GM19239 (cell line): ENCODE measurements around the gene S100A12.

ENCODE experiments used
- DNase-seq: peaks from one replicate; pipeline ENCODE4 v3.0.0; 2011; ENCODE audit warnings: low spot score; ENCODE audit not compliant: insufficient read length
- FAIRE-seq: peaks from 2 replicates; lab custom pipeline; 2011; peaks lifted over from hg19 to GRCh38; lab: Jason Lieb, UNC

Gene S100A12

DNA sequence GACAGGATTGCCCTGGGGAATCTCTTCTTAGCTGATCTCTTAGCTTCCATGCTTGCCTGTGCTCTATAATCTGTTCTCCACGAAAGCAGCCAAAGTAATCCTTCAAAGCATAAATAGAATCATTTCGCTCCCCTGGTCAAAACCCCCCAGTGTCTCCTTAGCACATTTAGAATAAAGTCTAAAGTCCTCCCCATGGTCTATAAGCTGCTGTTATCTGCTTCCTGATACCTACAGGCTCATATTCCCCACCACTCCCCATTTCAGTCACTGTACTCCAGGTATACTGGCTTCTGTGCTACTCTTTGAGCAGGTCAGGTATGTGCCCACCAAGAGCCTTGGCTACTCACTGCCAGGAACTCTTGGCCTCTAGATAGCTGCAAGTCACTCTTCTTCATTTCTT is 2.9 kb downstream of the S100A12 start:
- FAIRE-seq: no peak

DNA sequence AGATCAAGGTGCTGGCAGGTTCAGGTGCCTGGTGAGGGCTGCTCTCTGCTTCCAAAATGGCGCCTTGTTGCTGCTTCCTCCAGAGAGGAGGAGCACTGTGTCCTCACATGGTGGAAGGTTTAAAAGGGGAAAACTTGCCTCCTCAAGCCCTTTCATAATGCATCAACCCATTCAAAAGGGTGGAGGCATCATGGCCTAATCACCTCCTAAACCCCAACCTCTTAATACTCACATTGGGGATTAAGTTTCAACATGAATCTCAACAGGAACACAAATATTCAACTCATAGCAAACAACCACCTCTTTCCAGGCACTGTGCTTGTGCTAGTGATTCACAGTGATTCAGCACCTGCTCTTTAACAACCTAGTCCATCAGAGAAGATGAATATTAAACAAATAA is 4.2 kb downstream of the S100A12 start:
- DNase-seq: no peak
- FAIRE-seq: no peak

More for the DNA sequence above, 2.9 kb downstream of the S100A12 start:
- no peak for DNase-seq

DNA sequence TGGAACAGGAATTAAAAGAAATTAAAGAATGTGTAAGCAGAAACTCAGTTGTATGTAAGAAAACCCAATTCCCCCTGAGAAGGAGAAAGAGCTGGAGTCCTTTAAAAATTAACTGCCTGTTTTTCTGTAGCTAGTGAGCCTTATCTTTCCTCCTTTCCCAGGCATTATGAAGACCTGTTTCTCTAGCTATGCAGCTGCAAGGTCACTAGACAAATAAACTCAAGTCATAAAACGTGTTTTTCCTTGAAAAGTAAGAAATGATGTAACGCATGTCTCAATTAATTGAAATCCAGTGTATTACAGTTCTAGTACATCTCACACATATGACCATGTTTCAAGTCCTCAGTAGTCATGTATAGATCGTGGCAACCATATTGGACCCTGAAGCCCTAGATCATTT is 5.3 kb downstream of the S100A12 start:
- FAIRE-seq: no peak
- DNase-seq: no peak

DNA sequence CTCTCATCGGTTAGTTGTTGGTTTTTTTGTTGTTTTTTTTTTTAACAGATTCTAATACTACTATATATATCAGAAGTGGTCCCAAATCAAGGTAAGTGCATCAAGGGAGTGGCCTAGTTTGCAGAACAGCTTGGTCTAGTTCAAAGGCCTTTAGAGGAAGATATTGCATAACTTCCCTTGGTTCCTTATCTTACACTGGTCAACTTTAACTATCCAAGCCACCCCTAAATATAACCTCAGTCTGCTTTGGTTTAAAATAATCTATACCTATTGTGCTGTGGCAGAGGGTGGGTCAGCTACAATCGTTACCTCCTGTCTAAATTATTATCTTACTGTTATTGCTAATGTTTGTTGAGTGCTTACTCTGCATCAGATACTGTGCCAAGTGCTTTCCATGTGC is 6.9 kb downstream of the S100A12 start:
- DNase-seq: no peak
- no peak for FAIRE-seq

DNA sequence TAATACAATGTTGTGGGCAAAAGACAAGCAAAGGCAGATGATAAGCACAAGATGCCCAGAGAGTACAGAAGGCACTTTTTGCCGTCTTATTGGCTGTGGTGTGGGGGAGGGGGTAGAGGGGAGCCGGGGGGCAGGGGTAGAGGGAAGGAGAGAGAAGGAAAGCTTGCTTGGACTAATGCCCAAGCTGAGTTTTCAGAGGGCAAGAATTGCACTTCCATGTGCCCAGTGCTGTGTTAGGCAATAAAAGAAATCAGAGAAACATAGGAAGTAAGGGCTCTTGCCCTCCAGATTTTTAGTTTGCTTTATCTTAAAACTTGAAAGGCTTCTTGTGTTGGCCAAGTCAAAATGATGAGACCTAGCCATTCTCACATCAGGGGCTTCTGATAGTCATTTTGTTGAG is 8.3 kb downstream of the S100A12 start:
- FAIRE-seq (no peak), DNase-seq (no peak)

DNA sequence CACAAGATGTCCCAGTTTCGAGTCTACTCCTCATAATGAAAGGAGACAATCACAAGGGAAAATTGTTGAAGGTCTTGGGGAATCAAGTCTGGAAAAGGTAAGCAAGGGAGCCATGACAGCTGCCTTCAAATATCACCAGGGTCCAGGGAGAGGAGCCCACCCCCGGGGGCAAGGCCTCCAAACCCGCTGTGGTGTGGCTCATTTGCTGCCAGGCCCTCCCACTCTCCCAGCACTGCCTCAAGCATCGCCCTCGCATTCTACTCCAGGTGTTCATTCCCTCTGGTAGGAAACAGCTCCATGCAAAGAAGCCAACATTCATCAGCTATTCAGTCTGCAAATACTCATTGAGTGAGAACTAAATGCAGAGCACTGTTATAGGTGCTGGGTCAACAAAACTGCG is 9.2 kb downstream of the S100A12 start:
- no peak for DNase-seq
- no peak for FAIRE-seq

DNA sequence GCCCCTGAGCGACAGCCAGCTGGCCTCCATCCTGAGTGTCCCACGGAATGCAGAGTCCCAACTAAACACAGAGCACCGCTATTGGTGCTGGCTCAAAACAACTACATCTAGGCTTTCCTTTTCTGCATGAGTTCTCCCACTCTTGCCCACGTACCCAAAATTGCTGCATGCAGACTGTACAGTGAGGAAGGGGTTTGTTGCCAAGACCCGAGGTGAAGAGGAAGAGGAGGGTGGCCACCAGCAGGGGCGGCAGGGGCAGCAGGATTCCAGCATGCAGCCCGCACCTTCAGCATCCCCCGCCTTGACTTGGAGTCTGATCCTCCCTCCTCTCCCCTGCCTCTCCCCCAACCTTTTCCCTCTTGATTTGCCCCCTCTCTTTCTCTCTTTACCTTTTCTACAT is 9.7 kb downstream of the S100A12 start:
- no peak for FAIRE-seq
- DNase-seq: no peak

DNA sequence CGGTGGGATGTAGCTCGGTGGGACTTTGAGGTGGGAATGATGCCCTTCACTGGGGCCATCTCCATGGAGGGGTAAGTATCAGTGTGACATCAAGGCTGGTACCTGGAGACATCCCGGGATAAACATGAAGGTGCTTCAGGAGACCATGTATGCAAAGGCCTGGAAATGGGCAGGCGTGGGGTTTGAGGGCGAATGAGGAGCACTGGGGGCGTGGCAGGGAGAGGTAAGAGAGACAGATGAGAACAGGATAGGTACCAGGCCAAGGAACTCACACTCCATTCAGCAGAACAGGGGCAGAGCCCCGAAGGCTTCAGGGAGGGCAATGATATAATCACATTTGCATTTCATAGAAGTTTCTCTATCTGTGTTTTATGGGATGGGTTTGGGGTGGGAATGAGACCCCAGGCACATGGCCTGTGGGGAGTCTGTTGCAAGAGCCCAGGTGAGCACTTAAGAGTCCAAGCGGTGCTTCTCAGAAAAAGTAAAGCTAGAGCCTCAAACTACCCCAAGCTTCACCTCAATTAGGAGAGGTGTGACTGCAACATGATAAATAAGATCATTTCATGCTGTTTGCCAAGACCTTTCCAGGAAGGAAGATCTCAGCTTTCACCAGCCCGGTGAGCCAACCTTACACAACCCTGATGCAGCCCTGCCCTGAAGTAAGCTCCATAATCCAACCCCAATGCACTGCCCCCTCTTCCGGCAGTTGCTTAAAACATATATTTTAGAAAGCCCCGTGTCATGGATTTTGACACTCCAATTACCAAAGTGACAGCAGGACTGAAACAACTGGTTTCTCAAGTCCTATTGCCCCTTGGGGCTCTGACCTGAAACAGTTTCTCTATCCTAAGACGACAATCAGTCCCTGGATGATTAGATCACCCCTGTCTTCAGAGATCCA is 10.4 kb downstream of the S100A12 start:
- no peak for DNase-seq

DNA sequence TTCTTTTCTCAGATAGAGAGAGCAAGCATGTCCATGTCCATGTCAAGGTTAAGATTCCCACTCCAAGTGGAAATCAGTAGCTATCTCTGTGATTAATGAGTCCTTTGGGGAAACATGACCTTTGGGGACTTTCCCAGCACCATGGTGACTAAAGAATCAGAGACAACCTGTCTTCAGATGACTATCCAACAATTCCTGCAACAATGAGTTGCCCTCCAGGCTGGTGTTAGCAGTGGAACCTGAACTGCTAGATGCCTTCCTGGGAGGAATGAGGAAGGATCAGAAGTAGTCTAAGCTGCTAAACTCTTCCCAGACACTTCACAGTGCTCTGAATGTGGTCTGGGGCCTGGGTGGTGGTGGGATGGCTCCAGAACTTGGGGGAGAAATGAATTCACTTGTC is 11.3 kb downstream of the S100A12 start:
- no peak for FAIRE-seq
- DNase-seq: no peak

More for the DNA sequence above, 10.4 kb downstream of the S100A12 start:
- FAIRE-seq: no peak

DNA sequence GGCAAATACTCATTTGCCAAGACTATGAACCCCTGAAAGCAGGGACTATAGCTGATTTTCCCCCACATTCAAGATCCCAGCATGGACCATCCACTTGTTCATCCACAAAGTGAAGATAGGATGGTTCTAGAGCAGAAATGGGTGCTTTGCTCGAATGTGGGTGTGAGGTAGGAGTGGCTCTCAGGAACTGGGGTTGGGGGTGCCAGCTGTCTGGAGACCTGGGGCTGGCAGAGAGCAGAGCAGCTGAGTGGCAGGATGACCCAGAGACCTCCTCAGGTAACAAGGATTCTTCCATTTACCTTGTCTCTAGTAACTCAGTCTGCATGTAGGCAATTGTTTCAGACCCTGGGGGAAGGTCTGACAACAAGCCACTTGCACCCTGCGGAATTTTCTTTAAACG is 11.8 kb downstream of the S100A12 start:
- DNase-seq (no peak), FAIRE-seq (no peak)

DNA sequence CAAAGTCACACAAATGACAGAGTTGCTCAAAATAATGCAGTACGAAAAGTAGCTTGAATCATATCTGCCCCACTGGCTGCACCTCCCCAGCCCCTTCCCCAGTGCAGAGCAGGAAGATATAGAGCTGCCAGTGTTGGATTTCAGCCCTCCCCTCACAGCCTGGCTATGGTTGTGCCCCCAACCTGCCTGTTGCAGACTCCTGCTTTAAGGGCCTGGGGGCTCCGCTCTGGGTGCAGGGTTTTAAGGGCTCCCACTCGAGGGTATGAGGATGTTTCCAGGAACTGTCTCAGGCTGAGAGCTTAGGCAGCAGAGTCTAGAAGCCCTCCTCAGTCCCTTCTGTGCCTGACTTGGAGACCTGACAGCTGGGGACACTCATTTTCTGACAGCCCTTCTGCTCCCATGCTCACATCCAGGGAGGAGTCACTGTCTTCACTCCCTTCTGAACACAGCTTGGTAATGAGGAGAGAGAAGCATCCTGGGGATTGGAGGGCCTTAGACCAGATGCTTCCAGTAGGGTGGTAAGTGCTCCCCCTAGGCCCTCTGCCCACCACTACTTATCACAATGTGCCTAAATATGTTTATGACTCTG is 13.1 kb downstream of the S100A12 start:
- FAIRE-seq: no peak
- no peak for DNase-seq

DNA sequence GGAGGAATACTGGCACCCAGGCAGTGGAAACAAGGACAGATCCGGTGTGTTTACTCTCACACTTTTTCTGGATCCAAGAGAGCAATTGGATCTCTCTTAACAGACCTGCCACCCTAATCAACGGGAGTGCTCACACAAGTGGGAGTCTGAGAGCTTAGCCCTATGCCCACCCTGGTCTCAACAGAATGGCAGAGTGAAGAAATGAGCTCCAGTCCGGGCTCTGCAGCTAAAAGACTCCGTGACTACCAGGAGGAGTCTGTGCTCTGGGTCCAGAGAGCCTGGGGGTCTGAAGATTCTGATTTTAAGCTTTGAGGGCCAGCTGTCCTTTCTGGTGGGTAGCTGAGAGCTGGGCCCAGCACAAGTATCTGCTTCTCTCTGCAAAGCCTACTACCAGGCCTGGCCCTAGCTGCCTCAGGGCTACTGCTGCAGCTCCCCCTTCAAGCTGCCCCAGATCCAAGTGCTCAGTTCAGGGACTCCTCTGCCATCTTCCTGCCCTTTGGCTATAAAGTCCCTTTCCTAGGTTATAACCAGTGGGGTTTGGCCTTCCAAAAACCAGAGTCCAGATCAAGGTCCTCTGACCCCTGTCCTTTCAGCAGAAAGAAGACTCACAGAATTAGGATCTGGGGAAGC is 13.8 kb downstream of the S100A12 start:
- no peak for FAIRE-seq

DNA sequence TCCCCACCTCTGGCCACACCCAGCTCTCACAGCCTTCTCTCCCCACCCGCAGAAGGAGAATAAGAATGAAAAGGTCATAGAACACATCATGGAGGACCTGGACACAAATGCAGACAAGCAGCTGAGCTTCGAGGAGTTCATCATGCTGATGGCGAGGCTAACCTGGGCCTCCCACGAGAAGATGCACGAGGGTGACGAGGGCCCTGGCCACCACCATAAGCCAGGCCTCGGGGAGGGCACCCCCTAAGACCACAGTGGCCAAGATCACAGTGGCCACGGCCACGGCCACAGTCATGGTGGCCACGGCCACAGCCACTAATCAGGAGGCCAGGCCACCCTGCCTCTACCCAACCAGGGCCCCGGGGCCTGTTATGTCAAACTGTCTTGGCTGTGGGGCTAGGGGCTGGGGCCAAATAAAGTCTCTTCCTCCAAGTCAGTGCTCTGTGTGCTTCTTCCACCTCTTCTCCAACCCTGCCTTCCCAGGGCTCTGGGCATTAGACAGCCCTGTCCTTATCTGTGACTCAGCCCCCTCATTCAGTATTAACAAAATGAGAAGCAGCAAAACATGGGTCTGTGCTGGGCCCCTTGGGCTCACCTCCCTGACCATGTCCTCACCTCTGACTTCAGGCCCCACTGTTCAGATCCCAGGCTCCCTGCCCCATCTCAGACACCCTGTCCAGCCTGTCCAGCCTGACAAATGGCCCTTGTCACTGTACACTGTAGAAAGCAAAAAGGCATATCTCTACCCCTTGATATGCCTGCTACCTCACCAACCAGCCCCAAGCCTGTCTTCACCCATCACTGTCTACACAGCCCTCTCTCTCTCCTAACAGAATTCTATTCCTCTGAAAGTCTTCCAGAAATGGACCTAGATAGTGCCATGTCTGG is 14.6 kb downstream of the S100A12 start:
- FAIRE-seq: no peak
- DNase-seq: no peak

More for the DNA sequence above, 13.8 kb downstream of the S100A12 start:
- no peak for DNase-seq

DNA sequence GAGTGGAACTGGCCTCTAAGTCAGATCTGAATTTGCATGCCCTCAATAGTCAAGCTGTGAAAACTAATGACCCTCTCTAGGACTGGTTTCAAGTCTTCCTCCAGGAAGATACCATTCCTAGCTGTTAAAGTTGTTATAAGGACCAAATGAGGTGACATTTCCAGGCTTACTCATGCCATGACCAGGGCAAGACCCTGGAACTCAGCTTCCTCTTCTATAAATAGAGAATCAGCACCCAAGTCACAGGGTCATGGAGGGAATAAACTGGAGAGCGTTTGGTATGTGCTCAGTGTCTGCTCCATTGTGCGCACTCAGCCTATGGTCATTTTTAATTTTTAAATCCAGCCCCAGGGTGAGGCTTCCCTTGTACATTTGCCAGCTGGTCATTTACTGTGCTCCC is 15.2 kb downstream of the S100A12 start:
- FAIRE-seq (no peak), DNase-seq (no peak)

DNA sequence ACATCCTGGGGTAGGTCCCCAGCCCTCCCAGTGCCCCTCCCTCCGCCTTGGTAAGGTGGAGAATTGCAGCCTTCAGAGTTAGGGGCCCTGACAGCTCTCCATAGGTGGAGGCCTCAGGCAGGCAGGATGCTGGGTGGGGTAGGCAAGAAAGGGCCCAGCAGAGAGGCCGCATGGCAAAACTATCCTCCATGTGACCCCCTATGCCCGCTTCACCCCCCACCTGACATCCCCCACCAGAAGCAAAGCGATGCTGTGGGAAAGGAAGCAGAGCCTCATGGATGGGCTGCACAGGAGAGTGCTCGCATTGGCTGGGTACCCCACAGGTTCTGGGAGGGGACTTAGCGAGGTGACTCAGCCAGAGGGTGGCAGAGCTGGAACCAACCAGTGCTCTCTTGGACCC is 16.2 kb downstream of the S100A12 start:
- FAIRE-seq: no peak
- no peak for DNase-seq

DNA sequence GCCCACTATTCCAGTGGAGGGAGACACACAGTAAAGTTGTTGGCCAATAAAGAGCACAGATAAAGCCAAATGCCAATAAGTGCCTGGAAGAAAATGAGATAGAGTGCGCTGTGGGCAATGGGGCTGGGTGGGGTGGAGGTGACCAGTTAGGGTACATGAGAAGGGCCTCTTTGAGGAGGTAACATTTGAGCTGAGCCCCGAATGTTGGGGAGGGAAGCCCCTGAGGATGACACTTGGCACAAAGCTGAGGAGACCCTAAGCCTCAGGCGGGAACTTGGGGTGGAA is 16.8 kb downstream of the S100A12 start:
- FAIRE-seq (no peak), DNase-seq (no peak)

DNA sequence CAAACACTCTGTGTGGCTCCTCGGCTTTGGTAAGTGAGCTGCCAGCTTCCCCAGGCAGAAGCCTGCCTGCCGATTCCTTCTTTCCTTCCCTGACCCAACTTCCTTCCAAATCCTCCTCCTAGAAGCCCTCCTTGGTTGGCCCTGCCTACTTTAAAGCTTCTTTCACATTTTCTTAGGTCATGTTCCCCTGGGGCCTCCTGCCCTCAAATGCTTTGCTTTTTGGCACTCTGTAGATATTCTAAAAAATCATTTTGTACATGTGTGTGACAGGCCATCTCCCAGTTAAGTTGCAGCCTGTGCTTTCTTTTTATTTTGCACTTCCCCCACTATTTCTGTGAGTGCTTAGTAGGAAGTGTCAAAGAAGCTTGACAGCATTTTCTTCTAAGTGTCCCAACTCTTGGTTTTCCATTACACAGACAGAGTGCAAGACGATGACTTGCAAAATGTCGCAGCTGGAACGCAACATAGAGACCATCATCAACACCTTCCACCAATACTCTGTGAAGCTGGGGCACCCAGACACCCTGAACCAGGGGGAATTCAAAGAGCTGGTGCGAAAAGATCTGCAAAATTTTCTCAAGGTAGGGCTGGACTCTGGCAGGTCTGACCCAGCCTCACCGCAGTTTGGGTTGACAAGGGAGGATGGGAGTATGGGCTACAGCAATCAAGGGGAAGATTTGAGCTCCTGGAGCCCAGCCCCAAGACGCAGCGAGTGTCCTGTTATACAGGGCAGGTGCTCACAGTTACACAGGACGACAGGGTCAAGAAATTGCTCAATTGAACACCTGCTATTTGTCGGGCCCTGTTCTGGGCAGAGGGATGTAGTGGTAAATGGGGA is 17.3 kb downstream of the S100A12 start, which contains the start of gene S100A9:
TSS of gene S100A9 (plus strand) at position 2 of the 838 bp plus-strand sequence. CDS start at position 432, 430 bp downstream.
- FAIRE-seq (no peak), DNase-seq (no peak)

DNA sequence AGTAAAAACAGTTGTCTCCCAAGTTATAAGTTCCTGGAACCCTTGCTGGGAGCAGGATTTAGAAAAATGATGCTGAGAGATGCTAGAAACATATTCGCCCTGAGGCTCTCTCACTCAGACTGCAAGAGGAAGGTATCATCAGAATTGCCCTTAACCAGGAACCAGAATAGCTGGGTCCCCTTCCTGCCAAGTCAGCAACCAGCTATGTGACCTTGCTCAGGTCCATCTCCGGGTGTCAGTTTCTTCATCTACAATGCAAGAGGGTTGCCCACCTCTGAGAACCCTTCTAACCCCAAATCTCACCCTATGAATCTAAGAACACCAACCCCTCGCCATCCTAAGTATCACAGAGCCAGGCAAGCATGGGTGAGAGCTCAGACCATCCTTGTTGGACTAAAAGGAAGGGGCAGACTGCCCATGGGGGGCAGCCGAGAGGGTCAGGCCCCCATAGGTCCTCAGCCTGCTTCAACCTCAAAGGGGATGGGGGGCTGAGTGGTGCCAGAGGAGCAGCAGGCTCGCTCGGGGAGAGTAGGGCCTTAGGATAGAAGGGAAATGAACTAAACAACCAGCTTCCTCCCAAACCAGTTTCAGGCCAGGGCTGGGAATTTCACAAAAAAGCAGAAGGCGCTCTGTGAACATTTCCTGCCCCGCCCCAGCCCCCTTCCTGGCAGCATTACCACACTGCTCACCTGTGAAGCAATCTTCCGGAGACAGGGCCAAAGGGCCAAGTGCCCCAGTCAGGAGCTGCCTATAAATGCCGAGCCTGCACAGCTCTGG is 18.2 kb downstream of the S100A12 start:
- no peak for DNase-seq
- no peak for FAIRE-seq
